Fibroblast of the aortic adventitia (primary cell): ENCODE data around the gene HDX. TPM values are rescaled to one million over a fixed set of nuclear protein-coding genes. Genes with fewer than 3 reads are reported as not detected.
"Not testable (repeated sequence)": the region's sequence is repeated elsewhere in the genome, so short reads cannot be mapped to it uniquely, and the experiment has no call there.

Experiments
- DNase-seq: peaks from one replicate; pipeline ENCODE4 v3.0.0-alpha.2; 2010; ENCODE audit warnings: low read depth
- H3K4me3 ChIP-seq: 2 replicates; pipeline ENCODE4 v1.5.1; 2011; ENCODE audit warnings: low read depth, mild to moderate bottlenecking, control low read depth, low read length, moderate library complexity
- CTCF ChIP-seq: IDR thresholded peaks from 2 replicates; pipeline ENCODE4 v1.5.1; 2011; ENCODE audit warnings: mild to moderate bottlenecking, low read length, control low read depth, inconsistent platforms; ENCODE audit not compliant: insufficient read depth
- small RNA-seq: library from RNA; depleted of rRNA; stranded (forward); fragments of <200 nt; gene quantifications from one replicate; pipeline ENCODE3, GENCODE V24; 2012
- total RNA-seq: library from RNA; depleted of rRNA; stranded (reverse); fragments of >200 nt; gene quantifications from 2 replicates; pipeline ENCODE4 v1.2.3, GENCODE V29; 2012; ENCODE audit warnings: low replicate concordance

HDX gene
- total RNA-seq, 1 donor: 5.6 TPM

DNA sequence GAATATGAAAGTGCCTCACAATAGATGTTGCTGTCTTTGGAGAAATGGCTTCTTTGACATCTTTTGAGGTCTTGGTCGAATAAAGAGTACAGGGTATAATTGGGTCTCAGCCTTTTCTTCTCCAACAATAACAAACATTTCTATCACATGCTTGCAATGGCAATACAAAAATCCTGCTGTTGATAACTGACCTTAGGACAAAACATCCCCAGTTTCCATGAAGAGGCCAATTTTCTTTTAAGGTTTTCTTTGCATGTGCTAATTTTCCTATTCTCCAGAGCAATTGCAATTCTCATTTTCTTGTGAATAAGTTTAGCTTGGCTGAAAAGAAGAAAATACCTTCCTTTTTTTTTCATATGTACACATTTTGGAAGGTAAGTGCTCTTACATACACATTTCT is 183.6 kb downstream of the HDX start:
- no peak for TF ChIP-seq CTCF
- H3K4me3 ChIP-seq: no peak overlapping the region
- no peak for DNase-seq

DNA sequence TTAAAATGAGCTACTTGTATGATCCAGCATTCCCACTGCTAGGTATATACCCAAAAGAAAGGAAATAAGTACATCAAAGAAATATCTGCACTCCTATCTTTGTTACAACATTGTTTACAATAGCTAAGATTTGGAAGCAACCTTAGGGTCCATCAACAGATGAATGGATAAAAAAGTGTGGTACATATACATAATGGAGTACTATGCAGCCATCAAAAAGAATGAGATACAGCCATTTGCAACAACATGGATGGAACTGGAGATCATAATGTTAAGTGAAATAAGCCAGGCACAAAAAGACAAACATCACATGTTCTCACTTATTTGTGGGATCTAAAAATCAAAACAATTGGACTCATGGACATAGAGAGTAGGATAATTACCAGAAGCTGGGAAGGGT is 186.3 kb downstream of the HDX start:
- not testable (repeated sequence) for H3K4me3 ChIP-seq, DNase-seq

Small RNA genes lying within 50 kb of the gene (small RNA-seq; reads per million reads assigned to genes)
- gene AL450471.1: not detected
